Thymus (tissue), 11 donors: ENCODE results near the gene NEDD4. TPM values are rescaled to one million over a fixed set of nuclear protein-coding genes. Genes with fewer than 3 reads are reported as not detected.

ENCODE experiments used
- DNase-seq, 9 donors: peaks; one replicate each; pipeline ENCODE4 v3.0.0-alpha.2; 2013; ENCODE audit warnings: low spot score in 9 of 9, low read depth in 6 of 9, missing footprints in 1 of 9
- H3K27ac ChIP-seq, 2 donors: one replicate each; pipeline ENCODE4 v1.5.1; 2013; ENCODE audit warnings: control low read depth in 1 of 2, low read depth in 1 of 2, low read length in 1 of 2, mild to moderate bottlenecking in 1 of 2, moderate library complexity in 1 of 2
- H3K27me3 ChIP-seq, 2 donors: one replicate each; pipeline ENCODE4 v1.5.1; 2013; ENCODE audit warnings: low read length in 1 of 2; ENCODE audit not compliant: control insufficient read depth in 2 of 2, insufficient read depth in 1 of 2
- H3K36me3 ChIP-seq, 2 donors: one replicate each; pipeline ENCODE4 v1.5.1; 2013; ENCODE audit warnings: low read length in 1 of 2, mild to moderate bottlenecking in 1 of 2, moderate library complexity in 1 of 2; ENCODE audit not compliant: control insufficient read depth in 2 of 2, insufficient read depth in 2 of 2
- H3K4me1 ChIP-seq, 2 donors: one replicate each; pipeline ENCODE4 v1.5.1; 2013; ENCODE audit warnings: low read length in 2 of 2; ENCODE audit not compliant: control insufficient read depth in 2 of 2, insufficient read depth in 2 of 2
- H3K4me3 ChIP-seq, 2 donors: one replicate each; pipeline ENCODE4 v1.5.1; 2013; ENCODE audit warnings: low read length in 2 of 2, control low read depth in 1 of 2, mild to moderate bottlenecking in 1 of 2
- H3K9me3 ChIP-seq, 2 donors: one replicate each; pipeline ENCODE4 v1.5.1; 2013; ENCODE audit warnings: low read length in 1 of 2, mild to moderate bottlenecking in 1 of 2; ENCODE audit not compliant: control insufficient read depth in 2 of 2, insufficient read depth in 1 of 2
- WGBS: extraction: QIAGEN DNeasy Blood & Tissue Kit; methylation state at CpG from one replicate; pipeline ENCODE4 v1.1.7; 2013; 5-methylcytosine and 5-hydroxymethylcytosine counted together
- polyA plus RNA-seq: library from polyadenylated mRNA; stranded (reverse); fragments of 200-250 nt; gene quantifications from one replicate; pipeline ENCODE4 v1.2.3, GENCODE V29; 2013
- total RNA-seq: library from RNA; stranded (reverse); fragments of 120-200 nt; gene quantifications from one replicate; pipeline ENCODE4 v1.2.4, GENCODE V29; 2013
- donor health status: healthy.

NEDD4 gene
- total and polyA plus RNA-seq, 2 donors = 4.4 to 8.8 TPM

DNA sequence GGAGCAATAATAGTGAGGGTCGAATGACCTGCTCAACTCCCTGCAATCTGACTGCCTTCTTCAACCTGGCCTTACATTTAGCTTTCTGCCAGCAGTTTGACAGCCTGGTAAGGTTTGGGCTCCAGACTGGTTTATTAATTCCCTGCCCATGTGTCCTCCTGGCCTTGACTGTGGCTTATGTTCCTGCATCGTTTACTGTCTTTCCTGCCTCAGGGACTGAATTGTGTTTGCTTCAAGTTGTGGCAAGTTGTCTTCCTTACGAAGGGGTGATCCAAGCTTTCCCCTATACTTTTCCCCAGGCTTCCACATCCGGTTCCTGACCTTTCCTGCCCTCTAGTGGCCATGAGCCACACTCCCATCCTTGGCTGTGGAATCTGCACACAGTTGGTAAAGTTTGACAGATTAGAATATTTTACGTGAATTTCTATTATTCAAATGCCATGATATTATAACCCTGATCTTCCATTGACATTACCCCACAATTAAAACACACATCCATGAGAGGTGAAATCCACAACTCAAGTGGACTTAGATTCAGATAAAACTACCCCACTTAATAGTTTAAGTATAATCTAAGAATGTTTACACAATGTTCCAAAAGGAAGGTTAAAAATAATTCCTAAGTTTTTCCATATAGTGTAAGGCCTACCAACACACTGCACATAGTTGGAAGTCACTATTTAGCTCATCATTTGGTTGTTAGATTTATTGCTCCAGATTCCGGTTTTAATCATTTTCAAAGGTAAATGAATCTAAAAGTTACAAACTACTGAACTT is 95.7 kb downstream of the NEDD4 start:
- DNase-seq = peak in 2 of 9 donors; percentile 9 to 16
- no peaks in the 10 kb centered on the region for H3K27me3 ChIP-seq
- 89% methylated on average over 6 of the region's 6 CpGs for WGBS
- H3K9me3 ChIP-seq = no peaks in the 10 kb centered on the region
- no peak overlapping the region for H3K4me3 ChIP-seq
- H3K36me3 ChIP-seq = no peaks in the 10 kb centered on the region
- peak overlapping the region; percentile 13 to 26 for H3K27ac ChIP-seq
- H3K4me1 ChIP-seq = no peaks in the 10 kb centered on the region

DNA sequence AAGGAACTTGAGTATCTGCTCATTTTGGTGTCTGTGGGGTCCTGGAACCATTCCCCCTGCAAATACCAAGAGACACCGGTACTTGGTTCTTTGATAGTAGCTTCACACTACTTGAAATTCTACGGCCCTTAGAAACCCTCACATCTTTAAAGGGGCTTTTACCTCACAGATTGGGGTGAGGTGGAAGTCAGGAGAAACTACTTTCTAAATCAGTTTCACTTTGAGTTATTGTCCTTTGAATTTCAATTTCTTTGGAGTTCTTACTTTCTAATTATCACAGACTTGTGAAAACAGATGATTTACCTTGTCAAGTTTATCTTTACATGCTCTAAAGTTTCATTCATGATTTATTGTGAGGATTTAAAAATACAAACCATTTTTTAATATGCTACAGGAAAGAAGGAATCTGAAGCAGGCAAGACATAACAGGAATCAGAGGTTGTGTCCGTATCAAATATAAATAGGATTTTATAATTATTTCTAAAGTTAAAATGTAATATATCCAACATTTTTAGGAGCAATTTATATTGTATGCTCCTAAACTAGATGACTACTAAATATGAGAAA is 98.9 kb downstream of the NEDD4 start:
- Histone ChIP-seq H3K27ac (peak overlapping the region in 1 of 2 donors; percentile 4), H3K4me1 (no peaks in the 10 kb centered on the region), H3K4me3 (no peak overlapping the region), H3K27me3 (no peaks in the 10 kb centered on the region), H3K9me3 (no peaks in the 10 kb centered on the region), H3K36me3 (no peaks in the 10 kb centered on the region)
- peak in 1 of 9 donors; percentile 11 for DNase-seq
- WGBS = 52% methylated on average over 3 of the region's 3 CpGs

DNA sequence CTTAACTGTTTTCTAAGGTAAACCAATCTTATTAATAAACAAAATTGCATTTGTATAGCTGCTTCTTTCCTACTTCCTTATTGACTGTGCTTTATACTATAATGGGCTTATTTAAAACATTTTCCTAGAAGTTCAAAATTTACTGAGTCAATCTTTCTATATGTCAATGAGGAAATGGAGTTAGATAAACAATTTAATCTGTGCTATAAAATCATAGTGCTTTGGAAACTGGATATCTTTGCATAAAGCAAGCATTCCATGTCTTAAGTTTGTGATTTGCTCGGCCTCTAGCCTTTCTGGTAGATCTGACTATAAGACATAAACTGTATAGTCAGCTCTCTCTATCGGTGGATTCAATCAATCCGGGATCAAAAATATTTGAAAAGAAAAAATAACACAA is 99.6 kb downstream of the NEDD4 start:
- Histone ChIP-seq H3K4me3 (no peak overlapping the region), H3K27me3 (no peaks in the 10 kb centered on the region), H3K27ac (no peak overlapping the region), H3K9me3 (no peaks in the 10 kb centered on the region), H3K36me3 (no peaks in the 10 kb centered on the region), H3K4me1 (no peaks in the 10 kb centered on the region)
- 98% methylated on average over 3 of the region's 3 CpGs for WGBS
- DNase-seq = no peak

DNA sequence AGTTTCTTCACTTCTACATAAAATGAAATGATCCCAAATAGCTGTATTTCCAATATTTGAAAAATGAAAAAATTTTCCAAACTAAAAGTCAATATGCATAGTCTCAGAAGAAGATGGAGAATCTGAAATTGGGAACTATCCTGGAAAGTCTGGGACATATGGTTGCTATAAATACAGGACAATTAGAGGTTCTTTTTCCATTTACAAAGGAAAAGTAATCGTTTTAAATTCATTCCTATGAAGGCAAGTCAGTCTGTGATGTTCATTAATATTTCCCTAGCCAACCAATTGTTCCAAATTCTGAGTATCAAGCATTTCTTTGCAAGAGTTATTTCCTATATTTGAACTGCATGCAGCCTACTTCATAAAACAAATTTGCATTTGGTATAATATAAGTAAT is 102.2 kb downstream of the NEDD4 start:
- no peaks in the 10 kb centered on the region for H3K36me3 ChIP-seq
- H3K4me1 ChIP-seq = no peaks in the 10 kb centered on the region
- no peaks in the 10 kb centered on the region for H3K9me3 ChIP-seq
- 94% methylated on average over 1 of the region's 1 CpG for WGBS
- H3K4me3 ChIP-seq = no peak overlapping the region
- no peak for DNase-seq
- no peaks in the 10 kb centered on the region for H3K27me3 ChIP-seq
- H3K27ac ChIP-seq = no peak overlapping the region

DNA sequence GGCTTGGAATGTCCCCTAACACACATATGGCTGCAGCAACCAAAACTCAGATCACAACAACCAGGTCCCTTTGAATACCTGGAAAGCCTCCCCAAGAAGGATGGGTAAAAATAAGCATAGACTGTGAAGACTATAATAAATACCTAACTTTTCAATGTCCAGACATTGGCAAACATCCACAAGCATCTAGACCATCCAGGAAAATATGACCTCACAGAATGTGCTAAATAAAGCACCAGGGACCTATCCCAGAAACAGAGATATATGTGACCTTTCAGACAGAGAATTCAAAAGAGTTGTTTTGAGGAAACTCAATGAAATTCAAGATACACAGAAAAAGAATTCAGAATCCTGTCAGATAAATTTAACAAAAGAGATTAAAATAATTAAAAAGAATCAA is 109.2 kb downstream of the NEDD4 start:
- Histone ChIP-seq H3K36me3 (no peaks in the 10 kb centered on the region), H3K9me3 (no peaks in the 10 kb centered on the region), H3K4me1 (no peaks in the 10 kb centered on the region), H3K27me3 (no peaks in the 10 kb centered on the region), H3K27ac (no peak overlapping the region), H3K4me3 (no peak overlapping the region)
- DNase-seq = no peak

DNA sequence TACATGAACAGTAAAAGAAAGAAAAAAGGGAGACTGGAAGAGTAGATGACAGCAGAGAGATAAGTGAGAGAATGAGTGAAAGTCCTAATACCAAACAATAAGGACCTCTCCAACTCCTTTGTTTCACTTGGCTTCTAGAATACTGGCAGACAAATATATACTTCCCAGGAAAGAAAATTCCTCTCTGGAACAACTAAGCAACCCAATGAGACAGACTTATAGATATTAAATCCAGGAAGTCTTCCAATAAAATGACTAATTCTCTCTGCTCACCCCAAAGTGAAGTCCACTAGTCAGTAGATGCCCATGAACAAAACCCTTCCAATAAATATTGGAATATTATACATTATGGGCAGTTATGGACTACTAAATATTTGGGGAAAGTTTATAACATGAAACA is 114.2 kb downstream of the NEDD4 start:
- DNase-seq = no peak
- no peaks in the 10 kb centered on the region for H3K36me3 ChIP-seq
- H3K4me3 ChIP-seq = no peak overlapping the region
- no peaks in the 10 kb centered on the region for H3K4me1 ChIP-seq
- H3K27ac ChIP-seq = no peak overlapping the region
- H3K27me3 ChIP-seq = no peaks in the 10 kb centered on the region
- H3K9me3 ChIP-seq = no peaks in the 10 kb centered on the region

DNA sequence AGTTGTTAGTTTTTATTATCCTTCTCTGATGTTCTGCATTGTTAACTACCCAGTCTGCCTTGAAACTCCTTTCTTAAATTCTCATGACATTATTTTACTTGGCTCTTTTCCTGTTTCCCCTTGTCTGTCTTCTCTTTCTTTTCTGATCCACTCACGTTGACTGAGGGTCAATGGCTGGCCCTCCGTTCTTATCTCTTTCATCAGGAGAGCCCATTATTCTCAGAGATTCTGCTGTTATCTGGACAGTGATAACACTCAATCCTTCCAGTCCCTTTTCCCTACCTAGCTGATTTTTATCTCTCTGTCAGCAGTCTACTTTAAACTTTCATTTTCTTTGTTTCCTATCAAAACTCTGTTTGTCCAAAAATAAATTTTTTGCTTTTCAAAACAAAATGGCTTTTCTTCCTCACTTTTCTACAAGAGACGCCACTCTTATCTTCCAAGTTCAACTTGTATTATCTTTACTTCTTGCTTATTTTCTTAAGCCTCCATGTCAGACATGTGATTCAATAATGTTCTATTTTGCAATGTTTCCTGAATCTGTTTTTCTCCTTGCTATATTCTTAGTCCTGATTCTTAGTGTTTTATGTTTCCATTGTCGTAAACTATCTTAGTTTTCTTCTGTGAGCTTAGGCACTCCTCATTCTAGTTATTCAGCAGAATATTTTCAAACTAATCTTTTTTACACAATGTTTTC is 120.2 kb downstream of the NEDD4 start:
- Histone ChIP-seq H3K27me3 (no peaks in the 10 kb centered on the region), H3K4me3 (no peak overlapping the region), H3K9me3 (no peaks in the 10 kb centered on the region), H3K27ac (no peak overlapping the region), H3K4me1 (no peaks in the 10 kb centered on the region), H3K36me3 (no peaks in the 10 kb centered on the region)
- WGBS = 91% methylated on average over 4 of the region's 4 CpGs
- no peak for DNase-seq

DNA sequence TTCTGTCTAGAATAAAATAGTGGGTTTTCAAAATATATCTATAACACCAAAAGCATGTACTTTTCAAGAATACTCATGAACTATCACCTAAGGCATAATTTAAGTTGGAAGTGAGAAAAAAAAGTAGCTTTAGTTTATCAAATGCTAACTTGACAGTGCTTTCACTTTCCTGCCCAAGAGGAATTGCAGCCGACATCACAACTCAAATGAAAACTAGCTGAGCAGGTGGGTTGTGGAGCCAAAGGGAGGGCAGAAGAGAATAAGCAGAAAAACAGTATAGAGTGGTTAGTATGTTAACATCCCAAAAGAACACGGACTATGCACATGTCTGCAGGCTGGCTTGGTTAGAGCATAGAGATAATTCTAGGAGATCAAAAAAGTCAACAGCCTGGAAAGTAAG is 120.9 kb downstream of the NEDD4 start:
- H3K36me3 ChIP-seq = no peaks in the 10 kb centered on the region
- WGBS = 95% methylated on average over 2 of the region's 2 CpGs
- no peaks in the 10 kb centered on the region for H3K27me3 ChIP-seq
- H3K9me3 ChIP-seq = no peaks in the 10 kb centered on the region
- H3K4me3 ChIP-seq = no peak overlapping the region
- no peaks in the 10 kb centered on the region for H3K4me1 ChIP-seq
- no peak for DNase-seq
- no peak overlapping the region for H3K27ac ChIP-seq

DNA sequence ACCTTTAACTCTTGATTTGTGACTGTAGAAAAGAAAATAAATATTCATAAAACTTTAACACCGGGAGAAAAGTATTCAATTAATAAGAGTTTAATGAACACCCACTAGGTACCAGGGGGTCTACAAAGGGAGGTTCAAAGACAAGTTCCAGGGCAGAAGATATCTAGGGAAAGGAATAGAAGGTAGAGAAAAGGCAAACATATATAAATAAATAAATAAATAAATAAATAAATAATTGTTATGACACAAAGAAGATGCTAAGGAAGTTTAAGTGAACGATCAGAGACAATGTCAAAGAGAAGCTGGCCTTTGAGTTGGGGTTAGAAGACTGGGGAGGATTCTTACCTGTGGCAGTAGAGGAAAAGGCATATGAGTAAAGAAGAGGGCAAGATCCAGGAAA is 123.8 kb downstream of the NEDD4 start:
- no peak for DNase-seq
- Histone ChIP-seq H3K36me3 (no peaks in the 10 kb centered on the region), H3K9me3 (no peaks in the 10 kb centered on the region), H3K4me1 (no peaks in the 10 kb centered on the region), H3K27me3 (no peaks in the 10 kb centered on the region), H3K27ac (no peak overlapping the region), H3K4me3 (no peak overlapping the region)
- 69% methylated on average over 2 of the region's 2 CpGs for WGBS
